HG02588 (cell line): Measurements from ENCODE around the gene MRPL55.
"Not testable (repeated sequence)": the region's sequence is repeated elsewhere in the genome, so short reads cannot be mapped to it uniquely, and the experiment has no call there.

Source experiments
- ATAC-seq: cut with Tn5 transposase; IDR thresholded peaks from one replicate; pipeline ENCODE4 v1.9.1; 2021; ENCODE audit warnings: mild to moderate bottlenecking, moderate library complexity; ENCODE audit not compliant: unreplicated experiment

Gene MRPL55

GRCh38 chr1:228125185-228125584 lies 16.1 kb upstream of the MRPL55 start:
- no peak for ATAC-seq

GRCh38 chr1:228123505-228123904 lies 14.4 kb upstream of the MRPL55 start:
- ATAC-seq: no peak

GRCh38 chr1:228122921-228123441 lies 13.9 kb upstream of the MRPL55 start:
- ATAC-seq: no peak

GRCh38 chr1:228120857-228121489 lies 11.9 kb upstream of the MRPL55 start:
- no peak for ATAC-seq

- ATAC-seq: no peak
Measured at GRCh38 chr1:228120351-228120750, 11.3 kb upstream of the MRPL55 start.

GRCh38 chr1:228118040-228118439 lies 8.9 kb upstream of the MRPL55 start:
- ATAC-seq: no peak

GRCh38 chr1:228117335-228117734 lies 8.2 kb upstream of the MRPL55 start:
- ATAC-seq: no peak

- no peak for ATAC-seq
Measured at GRCh38 chr1:228114827-228115226, 5.7 kb upstream of the MRPL55 start.

GRCh38 chr1:228112617-228113016 lies 3.5 kb upstream of the MRPL55 start:
- no peak for ATAC-seq

- no peak for ATAC-seq
Measured at GRCh38 chr1:228112167-228112566, 3.1 kb upstream of the MRPL55 start.

GRCh38 chr1:228111315-228111714 lies 2.2 kb upstream of the MRPL55 start:
- not testable (repeated sequence) for ATAC-seq

GRCh38 chr1:228110556-228110955 lies 1.5 kb upstream of the MRPL55 start:
- no peak for ATAC-seq

GRCh38 chr1:228109962-228110488 lies 926 bp upstream of the MRPL55 start:
- ATAC-seq: no peak

- ATAC-seq: no peak
Measured at GRCh38 chr1:228108742-228109072, 392 bp downstream of the MRPL55 start.

GRCh38 chr1:228108055-228108690 lies 926 bp downstream of the MRPL55 start:
- ATAC-seq: no peak

GRCh38 chr1:228107636-228108035 lies 1.5 kb downstream of the MRPL55 start:
- ATAC-seq: no peak

GRCh38 chr1:228106800-228107054 lies 2.4 kb downstream of the MRPL55 start:
- ATAC-seq: no peak

- ATAC-seq: no peak
Measured at GRCh38 chr1:228105996-228106799, 2.9 kb downstream of the MRPL55 start.

- ATAC-seq: no peak
Measured at GRCh38 chr1:228105270-228105995, 3.7 kb downstream of the MRPL55 start.

- no peak for ATAC-seq
Measured at GRCh38 chr1:228104526-228105269, 4.4 kb downstream of the MRPL55 start.
